Gastroesophageal sphincter (tissue), 4 donors: Measurements from ENCODE around the gene R3HDM2. TPM values are rescaled to one million over a fixed set of nuclear protein-coding genes. Genes with fewer than 3 reads are reported as not detected.

Experiments used
- ATAC-seq: fragments of 150-250 bp; one replicate; pipeline ENCODE4 v1.9.1; 2016; ENCODE audit warnings: mild to moderate bottlenecking, moderate library complexity
- H3K27ac ChIP-seq, 4 donors: fragments of 200-600 bp; sonication (generic) in 3 of 4; 1 replicate in 3 of 4; 2 replicates in 1 of 4; pipeline ENCODE4 v1.5.1; 2016 to 2019
- H3K27me3 ChIP-seq: fragments of 200-600 bp; sonication (generic); one replicate; pipeline ENCODE4 v1.5.1; 2019
- H3K36me3 ChIP-seq, 2 donors: fragments of 200-600 bp; sonication (generic); one replicate each; pipeline ENCODE4 v1.5.1; 2019; ENCODE audit warnings: control low read depth in 1 of 2
- H3K4me1 ChIP-seq, 3 donors: fragments of 200-600 bp; sonication (generic); 1 replicate in 2 of 3; 2 replicates in 1 of 3; pipeline ENCODE4 v1.5.1; 2016 to 2019; ENCODE audit warnings: control low read depth in 2 of 3
- H3K4me3 ChIP-seq, 2 donors: fragments of 200-600 bp; sonication (generic); one replicate each; pipeline ENCODE4 v1.5.1; 2019; ENCODE audit warnings: mild to moderate bottlenecking in 1 of 2, moderate library complexity in 1 of 2
- H3K9me3 ChIP-seq, 3 donors: fragments of 200-600 bp; sonication (generic); one replicate each; pipeline ENCODE4 v1.5.1; 2017 to 2019; ENCODE audit warnings: control low read depth in 2 of 3
- EP300 ChIP-seq: sonication (generic); formaldehyde crosslinking; IDR thresholded peaks from one replicate; pipeline ENCODE4 v1.6.1; 2017; ENCODE audit warnings: antibody characterized with exemption, mild to moderate bottlenecking
- POLR2A ChIP-seq, 2 donors: fragments of 450-650 bp; IDR thresholded peaks; one replicate each; pipeline ENCODE4 v1.6.1; 2017; ENCODE audit warnings: antibody characterized with exemption in 2 of 2, mild to moderate bottlenecking in 2 of 2, moderate library complexity in 1 of 2
- POLR2AphosphoS5 ChIP-seq: sonication (generic); formaldehyde crosslinking; IDR thresholded peaks from one replicate; pipeline ENCODE4 v1.6.1; 2017; ENCODE audit warnings: antibody characterized with exemption
- WGBS, 2 donors: methylation state at CpG; one replicate each; pipeline ENCODE4 v1.1.5; 2018; ENCODE audit warnings: low coverage in 1 of 2; 5-methylcytosine and 5-hydroxymethylcytosine counted together
- total RNA-seq, 4 donors: library from RNA; depleted of rRNA; stranded (reverse); fragments of >200 nt; gene quantifications; one replicate each; pipeline ENCODE4 v1.1.0, GENCODE V29; 2016
- TF ChIP-seq, protein P1 (sequence below), 4 experiments: fragments of 200-600 bp in 2 of 4; fragments of 450-650 bp in 2 of 4; sonication (generic) in 1 of 4; IDR thresholded peaks; one replicate each; pipeline ENCODE4 v1.5.1; 2017 to 2019; ENCODE audit warnings: antibody characterized with exemption in 4 of 4, mild to moderate bottlenecking in 2 of 4, moderate library complexity in 2 of 4

The R3HDM2 gene
- total RNA-seq, 4 donors from 2014 or later: 38.0 to 60.1 (median 45.9) TPM

DNA sequence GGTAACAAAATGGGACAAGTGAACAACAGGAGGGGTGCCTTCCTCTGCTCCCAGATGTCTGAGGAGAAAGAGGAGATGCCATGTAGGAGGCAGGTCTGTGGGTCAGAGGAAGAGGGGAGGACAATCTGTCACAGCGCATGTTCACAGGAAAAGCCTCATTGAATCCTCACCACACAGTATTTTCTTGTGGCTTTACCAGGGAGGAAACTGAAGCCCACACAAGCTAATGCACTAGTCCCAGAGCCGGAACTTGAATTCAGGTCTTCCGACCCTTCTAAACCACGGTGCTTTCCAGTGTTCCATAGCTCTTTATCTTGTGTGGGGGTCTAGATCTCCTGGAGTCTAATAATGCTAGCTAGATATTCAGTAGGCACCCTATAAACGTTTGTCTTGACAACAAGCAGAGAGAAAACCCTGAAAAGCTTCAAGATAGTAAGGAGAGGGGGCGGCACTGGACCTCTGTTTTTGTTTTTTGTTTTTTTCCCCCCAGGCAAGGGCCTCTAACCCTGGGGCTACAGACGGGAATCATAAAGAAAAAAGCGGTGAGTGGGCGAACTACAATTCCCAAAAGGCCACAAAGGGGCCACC is 201.7 kb downstream of the R3HDM2 start:
- no peak for ATAC-seq
- Histone ChIP-seq H3K27me3 (peaks cover 44% of the 10 kb centered on the region), H3K9me3 (no peaks in the 10 kb centered on the region), H3K27ac (peak overlapping the region in 2 of 4 donors; percentile 74 to 77), H3K4me3 (peak overlapping the region; percentile 61 to 70), H3K36me3 (peaks cover 0 to 32% of the 10 kb centered on the region in 2 donors), H3K4me1 (peaks cover 0 to 52% (median 14%) of the 10 kb centered on the region in 3 donors)
- 8 to 67% methylated on average over 1 to 9 of the region's 9 CpGs for WGBS, 2 donors
- TF ChIP-seq EP300: no peak
- TF ChIP-seq, protein P1, sequence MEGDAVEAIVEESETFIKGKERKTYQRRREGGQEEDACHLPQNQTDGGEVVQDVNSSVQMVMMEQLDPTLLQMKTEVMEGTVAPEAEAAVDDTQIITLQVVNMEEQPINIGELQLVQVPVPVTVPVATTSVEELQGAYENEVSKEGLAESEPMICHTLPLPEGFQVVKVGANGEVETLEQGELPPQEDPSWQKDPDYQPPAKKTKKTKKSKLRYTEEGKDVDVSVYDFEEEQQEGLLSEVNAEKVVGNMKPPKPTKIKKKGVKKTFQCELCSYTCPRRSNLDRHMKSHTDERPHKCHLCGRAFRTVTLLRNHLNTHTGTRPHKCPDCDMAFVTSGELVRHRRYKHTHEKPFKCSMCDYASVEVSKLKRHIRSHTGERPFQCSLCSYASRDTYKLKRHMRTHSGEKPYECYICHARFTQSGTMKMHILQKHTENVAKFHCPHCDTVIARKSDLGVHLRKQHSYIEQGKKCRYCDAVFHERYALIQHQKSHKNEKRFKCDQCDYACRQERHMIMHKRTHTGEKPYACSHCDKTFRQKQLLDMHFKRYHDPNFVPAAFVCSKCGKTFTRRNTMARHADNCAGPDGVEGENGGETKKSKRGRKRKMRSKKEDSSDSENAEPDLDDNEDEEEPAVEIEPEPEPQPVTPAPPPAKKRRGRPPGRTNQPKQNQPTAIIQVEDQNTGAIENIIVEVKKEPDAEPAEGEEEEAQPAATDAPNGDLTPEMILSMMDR (IDR thresholded peaks at IDR 0.05): peak in 2 of 4 experiments; percentile 37 to 43

DNA sequence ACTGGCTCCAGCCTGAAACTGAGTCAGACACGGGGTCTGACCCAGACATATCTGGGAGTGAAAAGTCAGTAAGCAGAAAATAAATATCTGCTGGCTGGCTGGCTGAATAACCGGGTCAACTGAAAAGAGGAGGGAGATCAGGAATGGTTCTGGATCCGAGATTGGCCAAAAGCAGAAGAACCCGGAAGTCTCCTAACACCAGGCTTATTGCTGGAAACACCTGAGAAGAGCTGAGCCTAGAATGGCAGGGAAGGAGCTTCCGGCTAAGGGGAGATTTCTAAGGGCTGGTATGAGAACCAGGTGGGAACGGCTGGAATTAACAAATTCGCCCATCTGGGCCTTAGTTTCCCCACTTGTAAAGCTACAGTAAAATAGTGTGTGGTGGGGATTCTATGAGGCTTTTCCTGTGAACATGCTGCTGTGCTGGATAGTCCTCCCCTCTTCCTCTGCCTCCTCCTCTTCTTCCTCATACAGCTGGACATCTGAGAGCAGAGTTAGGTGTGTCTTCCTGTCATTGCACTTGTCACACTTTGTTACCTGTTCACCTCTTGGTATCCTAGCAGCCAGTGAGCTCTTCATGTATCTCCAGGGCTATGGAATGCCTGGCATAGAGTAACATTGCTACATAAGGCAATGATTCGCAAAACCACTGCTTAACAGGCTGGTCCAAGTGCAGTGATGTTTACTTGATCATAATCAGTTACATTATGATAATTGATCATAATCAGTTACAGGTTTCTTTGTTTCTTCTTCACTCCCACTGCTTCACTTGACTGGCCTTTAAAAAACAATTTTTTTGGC is 203.3 kb downstream of the R3HDM2 start:
- 71 to 77% methylated on average over 5 to 6 of the region's 8 CpGs for WGBS, 2 donors
- Histone ChIP-seq H3K4me3 (no peak overlapping the region), H3K4me1 (peaks cover 0 to 52% (median 14%) of the 10 kb centered on the region in 3 donors), H3K9me3 (no peaks in the 10 kb centered on the region), H3K36me3 (peaks cover 0 to 16% of the 10 kb centered on the region in 2 donors), H3K27me3 (peaks cover 51% of the 10 kb centered on the region), H3K27ac (no peak overlapping the region)
- ATAC-seq: no peak
- TF ChIP-seq POLR2A (IDR thresholded peaks at IDR 0.05): no peak
- TF ChIP-seq, protein P1 (IDR thresholded peaks at IDR 0.05): no peak
- no peak for TF ChIP-seq POLR2AphosphoS5
- no peak for TF ChIP-seq EP300

DNA sequence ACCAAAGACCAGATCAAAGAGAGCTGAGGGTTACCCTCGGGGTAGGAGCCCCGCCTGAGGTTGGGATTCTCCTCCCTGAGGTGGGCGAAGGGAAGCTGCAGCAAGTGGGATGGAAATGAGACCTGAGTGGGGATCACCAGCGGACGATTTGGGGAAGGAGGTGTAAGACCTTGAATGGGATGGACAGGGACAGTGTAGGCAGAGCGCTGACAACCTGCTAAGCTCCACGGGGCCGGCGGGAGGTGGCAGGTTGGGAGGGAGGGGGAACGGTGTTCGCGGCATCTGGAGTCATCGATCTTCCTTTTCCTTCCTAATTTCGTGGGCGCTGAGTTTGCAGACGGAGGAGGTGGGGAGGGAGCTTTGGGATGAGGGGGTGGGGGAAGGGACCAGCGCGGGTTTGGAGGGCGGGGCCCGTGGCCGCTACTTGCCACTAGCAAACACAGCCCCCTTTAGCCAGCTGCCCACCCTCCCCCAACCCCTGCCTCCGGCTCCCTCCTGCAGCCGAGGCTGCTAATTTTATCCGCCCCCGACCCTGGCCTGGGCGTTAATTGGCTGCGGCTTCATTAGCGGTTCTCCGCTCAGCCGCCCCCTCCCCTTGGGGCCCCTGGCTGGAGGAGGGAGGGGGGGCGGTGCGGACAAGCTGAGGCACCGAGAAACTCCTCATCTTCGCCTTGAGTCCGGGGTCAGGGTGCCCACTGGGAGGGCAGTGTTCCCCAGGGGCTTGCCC is 204.1 kb downstream of the R3HDM2 start:
- WGBS, 2 donors: 0 to 3% methylated on average over 3 to 13 of the region's 35 CpGs
- Histone ChIP-seq H3K27me3 (peaks cover 59% of the 10 kb centered on the region), H3K27ac (no peak overlapping the region), H3K4me3 (no peak overlapping the region), H3K36me3 (peaks cover 0 to 9% of the 10 kb centered on the region in 2 donors), H3K4me1 (peaks cover 0 to 52% (median 14%) of the 10 kb centered on the region in 3 donors), H3K9me3 (no peaks in the 10 kb centered on the region)
- TF ChIP-seq POLR2A (IDR thresholded peaks at IDR 0.05) (no peak), POLR2AphosphoS5 (no peak), EP300 (no peak)
- TF ChIP-seq, protein P1 (IDR thresholded peaks at IDR 0.05): no peak
- no peak for ATAC-seq

DNA sequence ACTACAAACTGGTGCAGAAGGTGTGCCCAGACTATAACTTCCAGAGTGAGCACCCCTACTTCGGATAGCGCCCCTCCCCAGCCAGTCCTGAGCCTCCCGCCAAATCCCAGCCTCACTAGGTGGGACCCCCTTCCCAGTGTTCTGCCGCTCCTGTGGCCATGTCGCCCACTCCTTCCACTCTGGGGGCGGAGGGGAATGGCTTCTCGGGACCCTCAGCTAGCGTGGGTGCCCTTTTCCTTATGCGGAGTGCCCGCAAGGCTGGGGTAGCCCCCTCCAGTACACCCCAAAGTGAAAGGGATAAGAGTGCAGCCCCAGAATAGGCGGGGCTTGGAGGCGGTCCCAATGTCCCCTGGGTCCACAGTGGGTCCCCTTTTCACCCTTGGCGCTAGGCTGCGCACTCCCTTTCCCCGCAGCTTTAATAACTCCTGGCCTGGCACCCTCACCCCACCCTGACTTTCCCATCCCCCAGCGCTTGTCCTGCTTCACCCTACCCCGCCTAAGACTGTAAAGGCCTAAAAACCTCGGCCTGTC is 205.1 kb downstream of the R3HDM2 start:
- no peak overlapping the region for H3K4me3 ChIP-seq
- H3K4me1 ChIP-seq: peaks cover 0 to 47% (median 13%) of the 10 kb centered on the region in 3 donors
- H3K27me3 ChIP-seq: peaks cover 69% of the 10 kb centered on the region
- WGBS, 2 donors: 40 to 58% methylated on average over 3 to 5 of the region's 18 CpGs
- no peaks in the 10 kb centered on the region for H3K9me3 ChIP-seq
- no peak for ATAC-seq
- TF ChIP-seq POLR2AphosphoS5 (no peak), POLR2A (IDR thresholded peaks at IDR 0.05) (no peak)
- no peak overlapping the region for H3K27ac ChIP-seq
- H3K36me3 ChIP-seq: no peaks in the 10 kb centered on the region

DNA sequence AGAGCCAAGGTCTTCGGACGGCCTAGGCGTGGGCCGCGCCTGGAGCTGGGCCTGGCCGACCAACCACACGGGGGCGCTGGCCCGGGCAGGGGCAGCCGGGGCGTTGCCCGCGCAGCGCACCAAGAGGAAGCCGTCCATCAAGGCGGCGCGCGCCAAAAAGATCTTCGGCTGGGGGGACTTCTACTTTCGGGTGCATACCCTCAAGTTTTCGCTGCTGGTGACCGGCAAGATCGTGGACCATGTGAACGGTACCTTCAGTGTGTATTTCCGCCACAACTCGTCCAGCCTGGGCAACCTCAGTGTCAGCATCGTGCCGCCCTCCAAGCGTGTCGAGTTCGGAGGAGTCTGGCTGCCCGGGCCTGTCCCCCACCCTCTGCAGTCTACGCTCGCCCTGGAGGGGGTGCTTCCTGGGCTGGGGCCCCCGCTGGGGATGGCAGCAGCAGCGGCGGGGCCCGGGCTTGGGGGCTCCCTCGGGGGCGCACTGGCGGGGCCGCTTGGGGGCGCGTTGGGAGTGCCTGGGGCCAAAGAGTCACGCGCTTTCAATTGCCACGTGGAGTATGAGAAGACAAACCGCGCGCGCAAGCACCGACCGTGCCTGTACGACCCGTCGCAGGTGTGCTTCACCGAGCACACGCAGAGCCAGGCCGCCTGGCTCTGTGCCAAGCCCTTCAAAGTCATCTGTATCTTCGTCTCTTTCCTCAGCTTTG is 205.7 kb downstream of the R3HDM2 start:
- Histone ChIP-seq H3K4me3 (no peak overlapping the region), H3K9me3 (no peaks in the 10 kb centered on the region), H3K27me3 (peaks cover 75% of the 10 kb centered on the region), H3K27ac (no peak overlapping the region), H3K4me1 (peaks cover 0 to 45% (median 7%) of the 10 kb centered on the region in 3 donors), H3K36me3 (no peaks in the 10 kb centered on the region)
- 20 to 21% methylated on average over 1 to 11 of the region's 61 CpGs for WGBS, 2 donors
- TF ChIP-seq POLR2A (IDR thresholded peaks at IDR 0.05): no peak
- TF ChIP-seq, protein P1 (IDR thresholded peaks at IDR 0.05): peak in 3 of 4 experiments; percentile 35 to 67 (median 38)
- peak; percentile 27 for ATAC-seq
